Tibial artery (tissue), 4 donors: ENCODE results near the gene MYCN.

ENCODE experiments used
- DNase-seq, 2 donors: peaks; one replicate each; pipeline ENCODE4 v3.0.0-alpha.2; 2019
- H3K27ac ChIP-seq, 2 donors: fragments of 200-600 bp; sonication (generic) in 1 of 2; 1 replicate in 1 of 2; 2 replicates in 1 of 2; pipeline ENCODE4 v1.5.1; 2018 to 2019; ENCODE audit warnings: mild to moderate bottlenecking in 1 of 2
- H3K27me3 ChIP-seq, 2 donors: fragments of 200-600 bp; sonication (generic) in 1 of 2; one replicate each; pipeline versions ENCODE4 v1.5.1 to v1.6.0; 2016 to 2019
- H3K36me3 ChIP-seq, 3 donors: fragments of 200-600 bp; sonication (generic) in 2 of 3; one replicate each; pipeline ENCODE4 v1.5.1; 2016 to 2019; ENCODE audit warnings: mild to moderate bottlenecking in 2 of 3
- H3K4me1 ChIP-seq, 4 donors: fragments of 200-600 bp; sonication (generic) in 2 of 4; 1 replicate in 3 of 4; 2 replicates in 1 of 4; pipeline ENCODE4 v1.5.1; 2016 to 2019
- H3K4me3 ChIP-seq, 2 donors: fragments of 200-600 bp; sonication (generic) in 1 of 2; 1 replicate in 1 of 2; 2 replicates in 1 of 2; pipeline ENCODE4 v1.5.1; 2018 to 2019; ENCODE audit warnings: mild to moderate bottlenecking in 2 of 2
- H3K9me3 ChIP-seq, 3 donors: fragments of 200-600 bp; sonication (generic) in 1 of 3; one replicate each; pipeline ENCODE4 v1.5.1; 2016 to 2019
- CTCF ChIP-seq, 2 experiments: fragments of 200-600 bp in 1 of 2; fragments of 450-650 bp in 1 of 2; IDR thresholded peaks; one replicate each; pipeline ENCODE4 v1.5.1; 2017 to 2019; ENCODE audit warnings: antibody characterized with exemption in 2 of 2, mild to moderate bottlenecking in 1 of 2, moderate library complexity in 1 of 2
- intact Hi-C: fragments of 100-400 bp; cut with DNase I; formaldehyde crosslinking; loops from one replicate; pipeline ENCODE4 v1.15.0; 2023; ENCODE audit warnings: low total_unique reads

Gene MYCN

GRCh38 chr2:15916336-15916735 lies 24.0 kb upstream of the MYCN start:
- Histone ChIP-seq H3K9me3 (no peaks in the 10 kb centered on the region), H3K27ac (no peak overlapping the region), H3K27me3 (peaks cover 0 to 27% of the 10 kb centered on the region in 2 donors), H3K4me1 (peaks cover 0 to 5% (median 3%) of the 10 kb centered on the region in 4 donors), H3K36me3 (no peaks in the 10 kb centered on the region), H3K4me3 (no peak overlapping the region)
- TF ChIP-seq CTCF (IDR thresholded peaks at IDR 0.05), result no peak
- DNase-seq, result no peak
- intact Hi-C loops, result no loop called here

GRCh38 chr2:15918761-15919356 lies 21.5 kb upstream of the MYCN start:
- no peak for TF ChIP-seq CTCF (IDR thresholded peaks at IDR 0.05)
- intact Hi-C loops, result no loop called here

GRCh38 chr2:15919716-15920434 lies 20.5 kb upstream of the MYCN start:
- no peaks in the 10 kb centered on the region for H3K4me1 ChIP-seq
- H3K4me3 ChIP-seq, result no peak overlapping the region
- H3K9me3 ChIP-seq, result no peaks in the 10 kb centered on the region
- H3K36me3 ChIP-seq, result no peaks in the 10 kb centered on the region
- peaks cover 0 to 32% of the 10 kb centered on the region in 2 donors for H3K27me3 ChIP-seq
- DNase-seq, result no peak
- TF ChIP-seq CTCF (IDR thresholded peaks at IDR 0.05), result no peak
- intact Hi-C loops, result no loop called here
- no peak overlapping the region for H3K27ac ChIP-seq

More at GRCh38 chr2:15918761-15919356, 21.5 kb upstream of the MYCN start:
- Histone ChIP-seq H3K4me1 (peaks cover 0 to 5% (median 0%) of the 10 kb centered on the region in 4 donors), H3K9me3 (no peaks in the 10 kb centered on the region), H3K27me3 (peaks cover 0 to 29% of the 10 kb centered on the region in 2 donors), H3K4me3 (no peak overlapping the region), H3K27ac (no peak overlapping the region), H3K36me3 (no peaks in the 10 kb centered on the region)
- no peak for DNase-seq

- no peaks in the 10 kb centered on the region for H3K4me1 ChIP-seq
- TF ChIP-seq CTCF (IDR thresholded peaks at IDR 0.05), result no peak
- no peak overlapping the region for H3K27ac ChIP-seq
- DNase-seq, result no peak
- H3K9me3 ChIP-seq, result no peaks in the 10 kb centered on the region
- peaks cover 0 to 32% of the 10 kb centered on the region in 2 donors for H3K27me3 ChIP-seq
- H3K4me3 ChIP-seq, result no peak overlapping the region
- intact Hi-C loops, result no loop called here
- H3K36me3 ChIP-seq, result no peaks in the 10 kb centered on the region
Observed at GRCh38 chr2:15920696-15921095, 19.7 kb upstream of the MYCN start.

- no peak for TF ChIP-seq CTCF (IDR thresholded peaks at IDR 0.05)
- no peaks in the 10 kb centered on the region for H3K4me1 ChIP-seq
- no peak overlapping the region for H3K27ac ChIP-seq
- peaks cover 0 to 29% of the 10 kb centered on the region in 2 donors for H3K27me3 ChIP-seq
- H3K36me3 ChIP-seq, result no peaks in the 10 kb centered on the region
- no peak overlapping the region for H3K4me3 ChIP-seq
- intact Hi-C loops, result no loop called here
- no peak for DNase-seq
- no peaks in the 10 kb centered on the region for H3K9me3 ChIP-seq
Observed at GRCh38 chr2:15923597-15923996, 16.8 kb upstream of the MYCN start.
